ENCODE results near the gene ADGRG6.

ADGRG6 gene

DNA sequence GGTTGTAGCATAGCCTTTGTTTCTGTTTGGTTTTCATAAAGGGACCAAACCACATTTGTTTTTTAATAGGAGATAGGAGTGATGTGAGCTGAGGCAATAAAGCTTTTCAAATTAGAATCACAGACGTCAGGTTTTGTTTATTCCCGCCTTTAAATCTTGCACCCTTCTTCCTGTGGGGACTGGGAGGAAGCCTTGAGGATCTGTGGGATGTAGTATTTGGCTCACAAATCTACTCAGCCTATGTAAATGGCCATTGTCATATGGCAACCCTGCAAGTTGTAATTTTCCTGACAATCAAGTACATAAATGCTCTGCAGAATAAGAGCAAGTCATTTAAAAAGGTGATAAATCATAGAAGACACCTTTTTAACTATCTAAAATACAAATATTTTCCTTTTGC is 110.4 kb downstream of the ADGRG6 start:
- TF ChIP-seq, protein P1, sequence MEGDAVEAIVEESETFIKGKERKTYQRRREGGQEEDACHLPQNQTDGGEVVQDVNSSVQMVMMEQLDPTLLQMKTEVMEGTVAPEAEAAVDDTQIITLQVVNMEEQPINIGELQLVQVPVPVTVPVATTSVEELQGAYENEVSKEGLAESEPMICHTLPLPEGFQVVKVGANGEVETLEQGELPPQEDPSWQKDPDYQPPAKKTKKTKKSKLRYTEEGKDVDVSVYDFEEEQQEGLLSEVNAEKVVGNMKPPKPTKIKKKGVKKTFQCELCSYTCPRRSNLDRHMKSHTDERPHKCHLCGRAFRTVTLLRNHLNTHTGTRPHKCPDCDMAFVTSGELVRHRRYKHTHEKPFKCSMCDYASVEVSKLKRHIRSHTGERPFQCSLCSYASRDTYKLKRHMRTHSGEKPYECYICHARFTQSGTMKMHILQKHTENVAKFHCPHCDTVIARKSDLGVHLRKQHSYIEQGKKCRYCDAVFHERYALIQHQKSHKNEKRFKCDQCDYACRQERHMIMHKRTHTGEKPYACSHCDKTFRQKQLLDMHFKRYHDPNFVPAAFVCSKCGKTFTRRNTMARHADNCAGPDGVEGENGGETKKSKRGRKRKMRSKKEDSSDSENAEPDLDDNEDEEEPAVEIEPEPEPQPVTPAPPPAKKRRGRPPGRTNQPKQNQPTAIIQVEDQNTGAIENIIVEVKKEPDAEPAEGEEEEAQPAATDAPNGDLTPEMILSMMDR (IDR thresholded peaks at IDR 0.05), result no peak
- Mint-ChIP-seq H3K9me3 (no peaks in the 10 kb centered on the region), H3K4me3 (no peak overlapping the region), H3K27ac (no peak overlapping the region), H3K36me3 (ENCODE audit: low read depth) (no peaks in the 10 kb centered on the region), H3K4me1 (no peaks in the 10 kb centered on the region), H3K27me3 (ENCODE audit: low read depth, poor library complexity) (no peaks in the 10 kb centered on the region)
- no peak for DNase-seq

DNA sequence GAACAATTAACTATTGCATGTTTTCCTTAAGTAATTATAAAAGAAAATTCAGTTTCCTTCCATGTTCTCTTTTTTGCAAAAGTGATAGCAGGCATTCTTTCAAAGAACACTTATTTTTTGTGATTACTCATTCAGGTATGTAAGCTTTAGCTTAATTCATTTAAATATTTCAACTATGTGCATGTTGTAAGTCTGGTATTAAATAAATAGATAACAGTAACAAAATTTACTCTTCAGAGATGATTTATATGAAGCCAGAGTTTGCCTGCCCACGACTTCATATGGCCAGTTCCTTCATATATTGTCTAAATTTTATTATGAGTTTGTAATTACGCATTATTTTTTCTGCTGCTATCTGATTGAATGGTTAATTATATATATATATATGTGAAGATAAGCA is 110.9 kb downstream of the ADGRG6 start:
- DNase-seq, result no peak
- no peaks in the 10 kb centered on the region for H3K27me3 Mint-ChIP-seq (ENCODE audit: low read depth, poor library complexity)
- TF ChIP-seq, protein P1 (IDR thresholded peaks at IDR 0.05), result no peak
- H3K4me3 Mint-ChIP-seq, result no peak overlapping the region
- H3K36me3 Mint-ChIP-seq (ENCODE audit: low read depth), result no peaks in the 10 kb centered on the region
- no peak overlapping the region for H3K27ac Mint-ChIP-seq
- no peaks in the 10 kb centered on the region for H3K9me3 Mint-ChIP-seq
- no peaks in the 10 kb centered on the region for H3K4me1 Mint-ChIP-seq

DNA sequence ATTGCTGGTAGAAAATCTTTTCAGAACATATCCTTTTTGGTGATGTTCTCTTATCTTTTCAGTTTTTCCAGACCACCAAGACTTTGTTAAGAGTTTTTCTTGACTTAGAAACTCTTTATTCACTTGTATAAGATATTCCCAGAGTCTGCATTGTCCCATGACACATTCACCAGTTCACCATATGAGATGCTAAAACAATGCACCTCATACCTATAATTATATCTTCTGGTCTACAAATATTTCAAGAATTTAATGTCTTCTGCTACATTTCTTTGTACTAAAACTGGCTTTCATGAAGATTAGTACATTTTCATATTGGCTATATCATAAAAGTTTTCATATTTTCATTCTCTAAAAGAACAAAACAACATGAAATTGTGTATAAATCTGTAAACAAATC is 111.3 kb downstream of the ADGRG6 start:
- no peak for DNase-seq
- Mint-ChIP-seq H3K4me3 (no peak overlapping the region), H3K27me3 (ENCODE audit: low read depth, poor library complexity) (no peaks in the 10 kb centered on the region), H3K27ac (no peak overlapping the region), H3K9me3 (no peaks in the 10 kb centered on the region), H3K36me3 (ENCODE audit: low read depth) (no peaks in the 10 kb centered on the region), H3K4me1 (no peaks in the 10 kb centered on the region)
- TF ChIP-seq, protein P1 (IDR thresholded peaks at IDR 0.05), result no peak

DNA sequence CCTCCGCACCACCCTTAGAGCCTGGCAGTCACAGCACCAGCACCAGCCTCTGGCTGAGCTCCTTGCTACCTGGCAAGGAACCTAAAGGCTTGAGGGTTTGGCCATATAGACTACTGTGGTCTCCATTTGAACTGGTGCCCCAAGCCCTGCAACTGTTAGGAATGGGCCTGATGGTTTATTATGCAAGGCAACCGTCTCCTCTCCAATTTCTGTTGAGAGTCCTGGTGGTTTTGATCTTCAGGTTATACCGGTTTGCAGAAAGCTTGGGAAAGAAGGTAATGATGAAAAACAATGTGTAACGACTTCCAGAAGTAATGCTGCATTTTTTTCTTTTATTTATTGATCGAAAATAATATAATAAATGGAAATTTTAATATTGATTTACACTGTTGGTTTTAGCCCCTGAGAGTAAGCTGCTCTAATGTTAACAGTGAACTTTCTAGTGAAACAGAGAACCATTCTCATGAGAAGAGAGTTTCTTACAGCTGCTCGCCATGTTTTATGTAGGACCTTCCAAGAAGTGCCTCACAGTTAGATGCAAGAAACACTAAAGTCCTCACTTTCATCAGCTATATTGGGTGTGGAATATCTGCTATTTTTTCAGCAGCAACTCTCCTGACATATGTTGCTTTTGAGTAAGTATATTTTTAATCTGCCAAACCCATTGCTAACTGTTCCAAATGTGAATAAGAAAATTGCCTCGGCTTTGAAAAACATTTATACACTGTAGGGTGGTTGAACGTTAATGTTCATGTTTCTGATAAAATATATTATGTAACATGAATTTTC is 112.8 kb downstream of the ADGRG6 start:
- Mint-ChIP-seq H3K27ac (no peak overlapping the region), H3K27me3 (ENCODE audit: low read depth, poor library complexity) (no peaks in the 10 kb centered on the region), H3K4me1 (no peaks in the 10 kb centered on the region), H3K4me3 (no peak overlapping the region), H3K36me3 (ENCODE audit: low read depth) (no peaks in the 10 kb centered on the region), H3K9me3 (no peaks in the 10 kb centered on the region)
- TF ChIP-seq, protein P1 (IDR thresholded peaks at IDR 0.05), result no peak
- no peak for DNase-seq

DNA sequence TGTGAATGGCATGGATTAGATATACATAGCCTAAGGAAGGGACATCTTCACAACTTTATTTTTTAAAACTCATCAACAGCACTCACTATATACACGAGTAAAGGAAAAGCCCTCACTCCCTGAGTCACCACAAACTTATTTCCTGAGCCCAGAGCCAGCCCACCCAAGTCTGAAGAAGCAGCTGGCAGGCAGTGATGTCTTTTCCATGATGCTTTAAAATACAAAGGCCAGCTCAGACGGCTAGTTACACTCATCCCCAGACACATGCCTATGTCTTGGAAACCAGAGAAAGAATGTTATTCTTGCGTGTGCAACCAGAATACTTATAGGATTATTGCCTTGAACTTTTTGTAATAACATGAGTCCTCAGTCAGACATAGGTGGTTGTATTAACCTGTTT is 114.4 kb downstream of the ADGRG6 start:
- no peak overlapping the region for H3K27ac Mint-ChIP-seq
- H3K4me3 Mint-ChIP-seq, result no peak overlapping the region
- H3K9me3 Mint-ChIP-seq, result no peaks in the 10 kb centered on the region
- no peaks in the 10 kb centered on the region for H3K4me1 Mint-ChIP-seq
- DNase-seq, result no peak
- TF ChIP-seq, protein P1 (IDR thresholded peaks at IDR 0.05), result no peak
- H3K27me3 Mint-ChIP-seq (ENCODE audit: low read depth, poor library complexity), result no peaks in the 10 kb centered on the region
- H3K36me3 Mint-ChIP-seq (ENCODE audit: low read depth), result no peaks in the 10 kb centered on the region

DNA sequence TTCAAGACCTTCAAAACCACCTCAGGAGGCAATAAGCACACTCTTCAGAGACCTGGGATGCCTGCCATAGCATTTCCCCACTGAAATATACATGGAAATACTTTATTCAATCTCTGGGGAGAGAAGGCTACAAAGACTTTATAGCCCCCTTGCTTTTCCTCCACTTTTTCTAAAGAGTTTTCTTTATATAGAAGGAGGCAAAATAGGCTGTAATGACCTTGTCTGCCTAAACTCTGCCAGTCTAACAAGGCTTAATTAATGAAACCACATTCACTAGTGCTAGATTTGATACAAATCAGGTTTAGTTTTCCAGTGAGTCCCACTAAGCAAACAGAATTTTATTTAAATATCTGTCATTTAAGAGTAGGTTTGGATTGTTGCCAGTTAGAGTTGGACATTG is 114.9 kb downstream of the ADGRG6 start:
- Mint-ChIP-seq H3K4me1 (no peaks in the 10 kb centered on the region), H3K27me3 (ENCODE audit: low read depth, poor library complexity) (no peaks in the 10 kb centered on the region), H3K36me3 (ENCODE audit: low read depth) (no peaks in the 10 kb centered on the region), H3K4me3 (no peak overlapping the region), H3K9me3 (no peaks in the 10 kb centered on the region), H3K27ac (no peak overlapping the region)
- DNase-seq, result no peak
- TF ChIP-seq, protein P1 (IDR thresholded peaks at IDR 0.05), result no peak
